Astrocyte (in vitro differentiated cells and primary cell): Measurements from ENCODE around the gene DERL3. TPM values are rescaled to one million over a fixed set of nuclear protein-coding genes. Genes with fewer than 3 reads are reported as not detected.

Experiments
- total RNA-seq: library from RNA; stranded (reverse); gene quantifications from 2 replicates; pipeline ENCODE4 v1.2.1, GENCODE V29; 2021

The DERL3 gene
- total RNA-seq, 1 donor from 2014 or later: 0.82 TPM

Other genes starting within 250 kb of the DERL3 start
- gene DRICH1, start 206.7 kb downstream of the DERL3 start, total RNA-seq: not detected in 2 replicates
- gene RGL4, start 148.0 kb downstream of the DERL3 start, total RNA-seq: not detected in 2 replicates
- 8.8 and 10.3 TPM in 2 replicates for gene ZNF70, start 87.9 kb downstream of the DERL3 start, total RNA-seq
- gene VPREB3, start 84.6 kb downstream of the DERL3 start, total RNA-seq: 0.50 TPM in 1 of 2 replicates, not detected in the other
- gene C22orf15, start 76.0 kb downstream of the DERL3 start, total RNA-seq: 0.38 and 0.39 TPM in 2 replicates
- gene CHCHD10, start 71.0 kb downstream of the DERL3 start, total RNA-seq: 60.9 and 70.5 TPM in 2 replicates
- gene MMP11, start 66.2 kb downstream of the DERL3 start, total RNA-seq: 12.2 and 23.7 TPM in 2 replicates
- gene SMARCB1, start 52.0 kb downstream of the DERL3 start, total RNA-seq: 91.3 and 115 TPM in 2 replicates
- 19.1 and 19.6 TPM in 2 replicates for gene SLC2A11, start 18.9 kb upstream of the DERL3 start, total RNA-seq
- gene MIF, start 55.4 kb upstream of the DERL3 start, total RNA-seq: 906 and 942 TPM in 2 replicates
- gene GSTT2B, start 122.2 kb upstream of the DERL3 start, total RNA-seq: 4.2 and 4.9 TPM in 2 replicates
- gene DDTL, start 127.9 kb upstream of the DERL3 start, total RNA-seq: 0.75 and 1.4 TPM in 2 replicates
- 78.9 and 83.8 TPM in 2 replicates for gene DDT, start 135.4 kb upstream of the DERL3 start, total RNA-seq
- gene GSTT2, start 141.1 kb upstream of the DERL3 start, total RNA-seq: not detected in 2 replicates
- not detected in 2 replicates for gene GSTT4, start 166.4 kb upstream of the DERL3 start, total RNA-seq
- 46.3 and 50.2 TPM in 2 replicates for gene CABIN1, start 172.3 kb upstream of the DERL3 start, total RNA-seq